MCF 10A (cell line): ENCODE data around the gene ARHGDIA. TPM values are rescaled to one million over a fixed set of nuclear protein-coding genes. Genes with fewer than 3 reads are reported as not detected.
"Not testable (repeated sequence)": the region's sequence is repeated elsewhere in the genome, so short reads cannot be mapped to it uniquely, and the experiment has no call there.

Experiments
- Bru-seq: library from RNA; stranded (reverse); fragments of 400-500 nt; gene quantifications from one replicate; lab custom pipeline; 2021; lab: Mats Ljungman, UMichigan
- BruChase-seq, 2 experiments: library from RNA; stranded (reverse); fragments of 400-500 nt; gene quantifications; one replicate each; lab custom pipeline; 2021; lab: Mats Ljungman, UMichigan
- BruUV-seq: library from RNA; stranded (reverse); fragments of 400-500 nt; replicated peaks from 2 replicates; lab custom pipeline; 2021; lab: Mats Ljungman, UMichigan
- CTCF ChIA-PET: fragments of 300-600 bp; sonication (Branson Sonifier 250); formaldehyde crosslinking; extraction: SDS; loops from one replicate; lab custom pipeline; 2021; ENCODE audit warnings: antibody characterized with exemption, inconsistent platforms; lab: Yijun Ruan, JAX
- POLR2A ChIA-PET: fragments of 300-600, 350-650 bp; sonication (Branson Sonifier 250); formaldehyde crosslinking; extraction: SDS; loops from one replicate; lab custom pipeline; 2020; ENCODE audit warnings: antibody characterized with exemption, inconsistent platforms; lab: Yijun Ruan, JAX
- DNase-seq: peaks from one replicate; pipeline ENCODE4 v3.0.0-alpha.2; 2018; ENCODE audit not compliant: unreplicated experiment
- H3K27ac Mint-ChIP-seq: one replicate; pipeline ENCODE4 v1.8.0; 2022; ENCODE audit warnings: mild to moderate bottlenecking, low read depth, mixed read lengths; ENCODE audit not compliant: unreplicated experiment
- H3K27me3 Mint-ChIP-seq: one replicate; pipeline ENCODE4 v1.8.0; 2022; ENCODE audit warnings: mixed read lengths; ENCODE audit not compliant: insufficient read depth, unreplicated experiment
- H3K36me3 Mint-ChIP-seq: one replicate; pipeline ENCODE4 v1.8.0; 2022; ENCODE audit warnings: mild to moderate bottlenecking, moderate library complexity, mixed read lengths; ENCODE audit not compliant: insufficient read depth, unreplicated experiment
- H3K4me1 Mint-ChIP-seq: one replicate; pipeline ENCODE4 v1.8.0; 2022; ENCODE audit warnings: mixed read lengths; ENCODE audit not compliant: insufficient read depth, unreplicated experiment
- H3K4me3 Mint-ChIP-seq: one replicate; pipeline ENCODE4 v1.8.0; 2022; ENCODE audit warnings: mild to moderate bottlenecking, moderate library complexity, mixed read lengths; ENCODE audit not compliant: unreplicated experiment
- H3K9me3 Mint-ChIP-seq: one replicate; pipeline ENCODE4 v1.8.0; 2022; ENCODE audit warnings: mixed read lengths; ENCODE audit not compliant: unreplicated experiment
- intact Hi-C: fragments of 100-400 bp; cut with micrococcal nuclease; formaldehyde crosslinking; loops from 2 replicates; pipeline ENCODE4 v1.14.1; 2022
- long read RNA-seq: library from polyadenylated mRNA; stranded (forward); transcript quantifications from one replicate; pipeline ENCODE4 v2.0.0, GENCODE V29; 2022
- total RNA-seq: library from RNA; stranded (reverse); gene quantifications from 2 replicates; pipeline ENCODE4 v1.2.3, GENCODE V29; 2022
- TF ChIP-seq, protein P1 (sequence below): fragments of 200-600 bp; IDR thresholded peaks from one replicate; pipeline ENCODE4 v1.8.0; 2022; ENCODE audit warnings: antibody characterized with exemption, mild to moderate bottlenecking; ENCODE audit not compliant: unreplicated experiment

ARHGDIA gene
- total RNA-seq (271 and 324 TPM in 2 replicates), Bru-seq, nascent RNA (percentile 86 among the genes with signal in this experiment), BruChase-seq, experiment 1, labeled RNA remaining after a 6-hour chase (percentile 99 among the genes with signal in this experiment), BruChase-seq, experiment 2, labeled RNA remaining after a 2-hour chase (percentile 96 among the genes with signal in this experiment)
- long read RNA-seq, transcript ARHGDIA-207 (5 exons, 1,201 nt), result minor isoform, 17 of 287 reads
- long read RNA-seq, transcript ARHGDIA-201 (6 exons, 1,906 nt), result major isoform, 200 of 287 reads
- long read RNA-seq, transcript ARHGDIA-203 (6 exons, 1,517 nt), result minor isoform, 12 of 287 reads
- long read RNA-seq, transcript ARHGDIA-217 (7 exons, 886 nt), result minor isoform, 7 of 287 reads
- long read RNA-seq, partial matches to known transcripts, result 3 of 287 reads
- long read RNA-seq, other reads (novel, unspliced or antisense), result 44 of 287 reads

GRCh38 chr17:81870981-81871386 is at the start of gene ARHGDIA:
ARHGDIA (minus strand) TSS chr17:81871337; CDS start chr17:81869930, 1,407 bp downstream.
- H3K9me3 Mint-ChIP-seq, result no peaks in the 10 kb centered on the region
- peaks cover 18% of the 10 kb centered on the region for H3K4me1 Mint-ChIP-seq
- ChIA-PET POLR2A (interaction anchor here (0.6 to 4.1 kb wide), 9 partner anchors 9 to 318 kb away, joined by 3 to 27 read pairs (median 14); partner anchors contain the start of genes ARL16, HGS and P4HB), CTCF (no interaction called here)
- BruUV-seq, result no TSS peak
- no peaks in the 10 kb centered on the region for H3K27me3 Mint-ChIP-seq
- H3K27ac Mint-ChIP-seq, result peak within 1 kb of the TSS; percentile 88
- no peak for DNase-seq
- TF ChIP-seq, protein P1, sequence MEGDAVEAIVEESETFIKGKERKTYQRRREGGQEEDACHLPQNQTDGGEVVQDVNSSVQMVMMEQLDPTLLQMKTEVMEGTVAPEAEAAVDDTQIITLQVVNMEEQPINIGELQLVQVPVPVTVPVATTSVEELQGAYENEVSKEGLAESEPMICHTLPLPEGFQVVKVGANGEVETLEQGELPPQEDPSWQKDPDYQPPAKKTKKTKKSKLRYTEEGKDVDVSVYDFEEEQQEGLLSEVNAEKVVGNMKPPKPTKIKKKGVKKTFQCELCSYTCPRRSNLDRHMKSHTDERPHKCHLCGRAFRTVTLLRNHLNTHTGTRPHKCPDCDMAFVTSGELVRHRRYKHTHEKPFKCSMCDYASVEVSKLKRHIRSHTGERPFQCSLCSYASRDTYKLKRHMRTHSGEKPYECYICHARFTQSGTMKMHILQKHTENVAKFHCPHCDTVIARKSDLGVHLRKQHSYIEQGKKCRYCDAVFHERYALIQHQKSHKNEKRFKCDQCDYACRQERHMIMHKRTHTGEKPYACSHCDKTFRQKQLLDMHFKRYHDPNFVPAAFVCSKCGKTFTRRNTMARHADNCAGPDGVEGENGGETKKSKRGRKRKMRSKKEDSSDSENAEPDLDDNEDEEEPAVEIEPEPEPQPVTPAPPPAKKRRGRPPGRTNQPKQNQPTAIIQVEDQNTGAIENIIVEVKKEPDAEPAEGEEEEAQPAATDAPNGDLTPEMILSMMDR, result no peak
- peaks cover 58% of the 10 kb centered on the region for H3K36me3 Mint-ChIP-seq
- peak within 1 kb of the TSS; percentile 78 for H3K4me3 Mint-ChIP-seq
- intact Hi-C loops, result no loop called here

GRCh38 chr17:81918832-81919545 is 47.9 kb upstream of the ARHGDIA start:
- intact Hi-C loops, result loop anchor here (10.0 kb wide), 1 partner anchor 54 kb away; the partner anchor contains the start of gene P4HB
- Mint-ChIP-seq H3K4me1 (peaks cover 27% of the 10 kb centered on the region), H3K4me3 (no peak overlapping the region), H3K27ac (no peak overlapping the region), H3K27me3 (no peaks in the 10 kb centered on the region), H3K9me3 (no peaks in the 10 kb centered on the region), H3K36me3 (peaks cover 63% of the 10 kb centered on the region)
- CTCF ChIA-PET, result no interaction called here
- TF ChIP-seq, protein P1, result no peak
- no peak for DNase-seq
- POLR2A ChIA-PET, result no interaction called here
- no TSS peak for BruUV-seq

DNA sequence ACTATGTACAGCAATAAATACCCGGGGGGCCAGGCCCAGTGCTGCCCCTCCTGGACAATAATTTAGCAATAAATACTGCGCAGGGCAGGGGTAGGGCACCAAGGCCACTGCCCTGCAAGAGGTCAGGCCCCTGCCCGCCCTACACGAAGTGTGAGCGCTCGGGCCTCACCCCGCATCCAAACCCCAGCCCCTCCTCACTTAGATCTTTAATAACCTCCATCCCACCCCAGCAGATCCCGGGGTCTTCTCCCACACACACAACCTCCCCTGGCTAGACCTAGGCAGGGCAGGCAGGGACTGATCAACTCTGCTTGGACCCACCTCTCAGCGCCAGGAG is 47.2 kb upstream of the ARHGDIA start:
- Mint-ChIP-seq H3K4me1 (peaks cover 27% of the 10 kb centered on the region), H3K36me3 (peaks cover 64% of the 10 kb centered on the region), H3K27ac (peak overlapping the region; percentile 87), H3K4me3 (peak overlapping the region; percentile 87)
- H3K27me3 Mint-ChIP-seq, CTCF ChIA-PET, BruUV-seq, DNase-seq, H3K9me3 Mint-ChIP-seq: not testable (repeated sequence)
- intact Hi-C loops, result loop anchor here (10.0 kb wide), 1 partner anchor 54 kb away; the partner anchor contains the start of gene P4HB
- POLR2A ChIA-PET, result interaction anchor here (1.6 kb wide), 1 partner anchor 21 kb away, joined by 6 read pairs; no protein-coding TSS in a partner anchor

DNA sequence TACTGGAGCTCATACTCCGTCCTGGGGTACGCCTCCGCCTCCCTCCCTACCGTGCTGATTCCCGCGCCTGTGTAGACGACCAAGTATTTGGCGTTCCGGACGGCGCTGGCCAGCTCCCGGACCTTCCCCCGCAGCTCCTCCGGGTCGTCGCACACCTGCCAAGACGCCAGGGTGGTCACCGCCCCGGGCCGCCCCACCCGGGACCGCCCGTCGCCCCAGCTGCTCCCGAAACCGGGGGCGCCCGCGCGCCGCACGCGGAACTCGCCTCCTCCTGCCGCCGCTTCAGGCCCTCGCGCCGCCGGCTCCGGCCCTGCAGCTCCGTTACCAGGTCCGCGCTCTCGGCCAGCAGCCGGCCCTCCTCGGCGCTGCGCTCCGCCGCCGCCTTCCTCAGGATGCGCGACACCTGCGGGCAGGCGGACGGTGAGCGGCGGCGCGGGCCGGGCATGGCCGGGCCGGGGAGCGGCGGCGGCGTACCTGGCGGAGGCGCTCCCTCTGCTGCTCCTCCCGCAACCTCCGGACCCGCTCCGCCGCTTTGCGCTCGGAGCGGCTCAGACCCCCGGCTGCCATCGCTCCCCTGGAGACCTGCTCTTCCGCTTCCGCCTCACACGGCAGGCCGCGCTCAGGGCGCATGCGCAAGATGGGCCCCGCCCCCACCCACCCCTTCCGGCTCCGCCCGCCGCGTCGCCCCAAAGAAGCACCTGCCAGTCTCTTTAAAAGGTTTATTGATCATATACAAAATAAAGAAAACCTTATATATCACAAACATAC is 46.6 kb upstream of the ARHGDIA start, which contains the start of gene SIRT7:
SIRT7 (minus strand) TSS at position 612 of the 768 bp plus-strand sequence; CDS start at position 567, 45 bp downstream.
- H3K4me3 Mint-ChIP-seq, result peak within 1 kb of the TSS; percentile 87
- H3K36me3 Mint-ChIP-seq, result peaks cover 64% of the 10 kb centered on the region
- ChIA-PET POLR2A (interaction anchor here (0.7 to 2.8 kb wide), 18 partner anchors 9 to 364 kb away, joined by 3 to 59 read pairs (median 4); partner anchors contain the start of genes ARHGDIA, ARL16, CENPX and FASN), CTCF (interaction anchor here (0.6 kb wide), 3 partner anchors 104 to 1279 kb away, joined by 3 to 4 read pairs (median 3); no protein-coding TSS in a partner anchor)
- peak within 1 kb of the TSS; percentile 87 for H3K27ac Mint-ChIP-seq
- H3K4me1 Mint-ChIP-seq, result peaks cover 27% of the 10 kb centered on the region
- DNase-seq, result peak; percentile 75
- TF ChIP-seq, protein P1, result no peak
- intact Hi-C loops, result loop anchor here (10.0 kb wide), 1 partner anchor 53 kb away; the partner anchor contains the start of gene P4HB
- no TSS peak for BruUV-seq
- H3K9me3 Mint-ChIP-seq, result no peaks in the 10 kb centered on the region
- H3K27me3 Mint-ChIP-seq, result no peaks in the 10 kb centered on the region
